ENCODE results near the gene AQP10.
"Not testable (repeated sequence)": the region's sequence is repeated elsewhere in the genome, so short reads cannot be mapped to it uniquely, and the experiment has no call there.

AQP10 gene

GRCh38 chr1:154320882-154321608 is at the start of gene AQP10:
Gene AQP10, plus strand, starts transcription at chr1:154321093. Its CDS starts 63 bp downstream, at chr1:154321156.
- peak; percentile 71 for DNase-seq

GRCh38 chr1:154272217-154272998 is 48.5 kb upstream of the AQP10 start, which contains the start of gene HAX1:
Gene HAX1, plus strand, starts transcription at chr1:154272629. Its CDS starts 95 bp downstream, at chr1:154272724.
- peak; percentile 97 for DNase-seq

- DNase-seq = no peak
These were observed 47.8 kb upstream of the AQP10 start for GRCh38 chr1:154272999-154273563.

- DNase-seq = no peak
These were observed 44.1 kb upstream of the AQP10 start for GRCh38 chr1:154276797-154277196.

GRCh38 chr1:154287591-154287990 is 33.3 kb upstream of the AQP10 start:
- not testable (repeated sequence) for DNase-seq

- DNase-seq = no peak
These were observed 32.2 kb upstream of the AQP10 start for GRCh38 chr1:154288661-154289060.

- no peak for DNase-seq
These were observed 30.0 kb upstream of the AQP10 start for GRCh38 chr1:154290921-154291320.

- DNase-seq = no peak
These were observed 25.3 kb upstream of the AQP10 start for GRCh38 chr1:154295408-154296235.

GRCh38 chr1:154301582-154301981 is 19.3 kb upstream of the AQP10 start:
- no peak for DNase-seq

GRCh38 chr1:154304664-154305337 is 16.1 kb upstream of the AQP10 start:
- DNase-seq = peak; percentile 33

GRCh38 chr1:154306151-154306550 is 14.7 kb upstream of the AQP10 start:
- no peak for DNase-seq

- not testable (repeated sequence) for DNase-seq
These were observed 13.1 kb upstream of the AQP10 start for GRCh38 chr1:154307670-154308270.

GRCh38 chr1:154309136-154309535 is 11.8 kb upstream of the AQP10 start:
- DNase-seq = not testable (repeated sequence)

GRCh38 chr1:154312229-154313065 is 8.4 kb upstream of the AQP10 start:
- DNase-seq = not testable (repeated sequence)

- no peak for DNase-seq
These were observed 7.9 kb upstream of the AQP10 start for GRCh38 chr1:154313066-154313356.

GRCh38 chr1:154314226-154314625 is 6.7 kb upstream of the AQP10 start:
- DNase-seq = not testable (repeated sequence)

- no peak for DNase-seq
These were observed 4.2 kb upstream of the AQP10 start for GRCh38 chr1:154316704-154317103.

GRCh38 chr1:154318386-154318785 is 2.5 kb upstream of the AQP10 start:
- DNase-seq = no peak

GRCh38 chr1:154321609-154321934 is 679 bp downstream of the AQP10 start:
- not testable (repeated sequence) for DNase-seq

- no peak for DNase-seq
These were observed 2.6 kb downstream of the AQP10 start for GRCh38 chr1:154323493-154323892.

GRCh38 chr1:154324241-154324640 is 3.3 kb downstream of the AQP10 start:
- no peak for DNase-seq
